HUDEP-2 (cell line): ENCODE results near the gene A1CF.
"Not testable (repeated sequence)": the region's sequence is repeated elsewhere in the genome, so short reads cannot be mapped to it uniquely, and the experiment has no call there.

Experiments used
- DNase-seq, 76 experiments: peaks; one replicate each; lab custom pipeline; 2025; ENCODE audit not compliant: unreplicated experiment in 76 of 76; lab: John Stamatoyannopoulos, UW

The A1CF gene

GRCh38 chr10:50885097-50885859 lies at the start of gene A1CF:
A1CF (minus strand) TSS chr10:50885627; CDS start chr10:50859940, 25,687 bp downstream.
- DNase-seq: no peak

GRCh38 chr10:50931948-50932431 lies 46.6 kb upstream of the A1CF start:
- DNase-seq: no peak

DNA sequence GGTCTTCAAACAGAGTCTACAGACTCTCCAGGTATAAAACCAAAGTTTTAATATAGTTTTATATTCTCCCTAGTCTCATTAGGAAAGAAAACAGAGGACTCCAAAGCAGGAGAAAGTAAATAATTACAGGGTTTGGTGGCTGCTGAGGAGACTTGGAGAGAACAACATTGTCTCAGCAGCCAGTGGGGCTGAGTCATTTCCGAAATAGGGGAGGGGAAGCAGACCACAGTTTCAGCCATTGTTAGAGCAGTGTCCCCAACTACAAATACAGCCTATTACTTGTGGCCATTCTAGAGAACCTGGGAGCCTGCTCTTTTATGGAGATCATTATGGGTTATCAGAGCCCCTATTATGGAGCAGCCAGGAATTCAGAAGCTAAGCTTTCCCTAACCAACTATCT lies 44.2 kb upstream of the A1CF start:
- DNase-seq: no peak

- no peak for DNase-seq
Measured at GRCh38 chr10:50928190-50928552, 42.7 kb upstream of the A1CF start.

DNA sequence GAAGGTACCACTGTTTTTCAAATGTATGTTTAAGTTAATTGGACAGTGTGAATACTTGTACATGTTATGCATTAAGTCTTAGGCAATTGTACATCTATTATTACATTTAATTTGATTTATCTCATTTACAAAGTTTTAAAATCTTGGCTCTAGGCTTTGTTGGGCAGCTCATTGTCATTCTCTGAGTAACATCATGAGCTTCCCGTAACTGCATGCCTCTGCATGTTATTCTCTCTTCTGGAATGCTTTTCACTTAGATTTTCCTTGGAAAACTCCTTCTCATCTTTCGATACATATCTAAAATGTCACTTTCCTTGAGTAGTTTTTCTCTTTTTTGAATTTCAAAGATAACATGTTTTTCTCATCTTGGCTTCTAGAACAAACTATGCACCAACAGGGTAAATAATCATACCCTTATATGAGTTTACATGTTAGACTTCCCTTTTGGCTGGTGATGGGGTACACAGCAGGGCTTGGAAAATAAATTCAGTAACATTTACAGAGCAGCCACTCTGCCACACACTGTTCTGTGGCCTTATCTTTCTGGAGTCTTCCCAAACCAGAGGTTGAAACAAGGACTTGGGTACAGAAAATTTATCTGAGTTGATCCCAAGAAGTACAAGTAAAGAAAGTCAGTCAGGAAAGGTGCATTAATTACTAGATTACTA lies 42.2 kb upstream of the A1CF start:
- DNase-seq: no peak

DNA sequence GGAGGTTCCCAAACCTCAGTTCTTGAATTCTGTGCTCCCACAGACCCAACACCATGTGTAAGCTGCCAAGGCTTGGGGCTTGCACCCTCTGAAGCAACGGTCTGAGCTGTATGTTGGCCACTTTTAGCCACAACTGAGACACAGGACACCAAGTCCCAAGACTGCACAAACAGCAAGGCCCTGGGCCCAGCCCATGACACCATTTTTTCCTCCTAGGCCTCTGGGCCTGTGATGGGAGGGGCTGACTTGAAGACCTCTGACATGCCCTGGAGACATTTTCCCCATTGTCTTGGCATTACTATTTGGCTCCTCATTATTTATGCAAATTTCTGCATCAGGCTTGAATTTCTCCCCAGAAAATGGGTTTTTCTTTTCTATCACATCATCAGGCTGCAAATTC lies 38.0 kb upstream of the A1CF start:
- not testable (repeated sequence) for DNase-seq

GRCh38 chr10:50919010-50919409 lies 33.6 kb upstream of the A1CF start:
- no peak for DNase-seq

DNA sequence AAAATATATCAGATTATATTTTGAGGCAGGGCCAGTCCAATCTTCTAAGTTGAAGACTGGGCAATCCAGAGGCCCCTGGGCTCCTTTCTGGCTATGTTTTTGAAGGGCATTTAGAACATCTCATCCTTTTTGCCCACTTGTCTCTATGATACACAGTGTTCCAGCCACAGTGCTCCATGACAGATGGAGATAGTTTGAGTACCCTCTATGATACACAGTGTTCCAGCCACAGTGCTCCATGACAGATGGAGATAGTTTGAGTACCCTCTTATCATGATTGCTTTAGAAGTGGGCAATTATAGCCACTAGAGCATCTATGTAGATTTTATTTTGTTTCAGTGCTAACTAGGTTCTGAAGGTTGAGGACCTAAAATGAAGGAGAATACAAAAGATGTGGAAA lies 33.1 kb upstream of the A1CF start:
- no peak for DNase-seq

DNA sequence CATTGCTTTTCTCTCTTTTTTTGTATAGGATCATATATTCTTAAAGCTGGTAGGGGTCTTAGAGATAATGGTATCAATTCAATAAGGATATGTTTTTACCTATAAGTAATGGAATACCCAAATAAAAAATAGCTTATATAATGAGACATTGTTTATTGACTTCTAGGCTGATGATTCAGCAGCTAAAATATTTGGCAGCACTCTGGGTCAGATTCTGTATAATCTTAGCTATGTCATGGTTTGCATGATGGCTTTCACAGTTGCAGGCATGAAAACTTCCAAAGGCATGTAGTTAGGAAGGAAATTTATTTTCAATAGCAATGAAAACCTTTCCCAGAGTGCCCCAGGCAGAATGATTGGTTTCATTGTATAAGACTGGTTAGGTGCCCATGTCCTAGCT lies 32.1 kb upstream of the A1CF start:
- DNase-seq: no peak

DNA sequence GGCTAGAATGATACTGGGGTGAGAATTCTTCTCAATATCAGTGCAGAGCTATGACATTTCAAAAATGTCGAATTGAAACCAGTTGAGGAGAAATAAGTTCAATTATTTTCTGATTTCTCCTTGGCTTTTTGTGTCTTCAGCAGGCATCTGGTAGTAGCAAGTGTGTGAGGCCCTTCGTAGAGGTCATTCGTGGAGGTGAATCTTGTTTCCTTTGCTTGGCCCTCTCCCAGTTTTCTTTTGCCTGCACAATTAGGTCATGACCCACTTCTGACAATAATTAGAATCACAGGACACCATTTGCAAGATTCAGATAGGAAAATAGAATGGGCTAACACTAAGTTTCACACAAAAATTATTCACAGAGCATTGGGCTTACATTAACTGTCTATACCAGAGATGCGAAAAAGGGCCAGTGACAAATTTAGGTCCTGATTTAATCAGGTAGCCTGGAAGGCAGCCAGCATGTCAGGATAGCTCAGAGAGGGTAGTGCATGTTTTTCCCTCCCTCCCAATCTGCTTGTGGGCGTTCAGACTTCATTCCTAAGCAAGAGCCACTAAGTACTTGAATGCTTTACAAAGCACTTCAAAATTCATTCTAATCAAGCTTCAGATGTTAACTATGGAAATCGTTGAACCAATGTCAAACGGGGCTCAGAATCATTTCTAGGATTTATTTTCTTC lies 24.0 kb upstream of the A1CF start:
- DNase-seq: no peak

DNA sequence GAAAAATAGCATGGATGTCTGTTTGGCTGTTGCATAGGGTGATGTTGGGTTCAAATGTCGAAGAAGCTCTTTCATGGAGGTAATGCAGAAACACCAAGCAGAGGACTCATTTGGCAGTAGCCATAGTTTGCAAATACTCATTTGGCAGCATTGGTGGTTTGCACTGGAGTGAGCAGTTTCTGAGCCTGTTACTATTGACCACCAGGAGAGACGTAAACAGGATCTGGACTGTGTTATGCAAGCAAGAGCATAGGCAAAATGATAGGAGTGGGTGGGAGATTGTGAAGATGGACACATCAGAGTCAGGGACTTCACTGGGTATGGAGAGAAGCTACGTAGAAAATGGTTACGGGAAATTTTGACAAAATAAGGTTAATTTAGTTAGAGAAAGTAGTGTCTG lies 22.9 kb upstream of the A1CF start:
- DNase-seq: no peak

- not testable (repeated sequence) for DNase-seq
Measured at GRCh38 chr10:50905797-50906196, 20.4 kb upstream of the A1CF start.

DNA sequence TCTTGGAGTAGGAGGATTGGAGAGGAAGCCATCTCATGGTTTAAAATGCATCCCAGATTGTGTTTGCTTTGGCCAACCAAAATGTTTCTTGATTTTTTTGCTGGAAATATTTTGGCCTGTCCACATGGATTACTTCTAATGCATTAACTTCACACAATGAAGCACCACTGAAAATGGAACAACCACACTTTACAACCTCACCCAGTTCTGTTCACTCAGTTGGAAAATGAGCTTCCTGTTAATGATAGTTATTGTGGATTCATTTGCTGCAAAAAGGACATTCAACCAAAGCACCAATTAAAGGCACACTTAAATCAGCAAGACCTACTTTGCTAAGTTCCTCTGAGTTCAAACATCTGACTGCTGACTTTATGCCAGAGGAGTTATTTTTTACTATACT lies 11.3 kb upstream of the A1CF start:
- no peak for DNase-seq

- DNase-seq: no peak
Measured at GRCh38 chr10:50894312-50894711, 8.9 kb upstream of the A1CF start.

DNA sequence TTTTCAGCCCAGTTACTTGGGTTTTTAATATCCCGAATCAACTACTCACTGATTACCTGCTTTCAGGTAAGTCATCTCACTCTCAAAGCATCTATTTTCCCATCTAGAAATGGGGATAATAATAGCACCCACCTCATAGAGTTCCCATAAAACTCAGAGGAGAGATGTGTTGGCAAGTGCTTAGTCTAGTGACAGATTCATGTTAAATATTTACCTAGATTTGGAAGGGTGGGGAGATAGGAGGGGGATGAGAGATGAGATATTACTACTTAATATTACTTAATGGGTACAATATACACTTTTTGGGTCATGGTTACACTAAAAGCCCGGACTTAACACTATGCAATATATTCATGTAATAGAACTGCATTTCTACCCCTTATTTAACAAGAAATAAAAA lies 7.0 kb upstream of the A1CF start:
- no peak for DNase-seq

GRCh38 chr10:50884302-50884701 lies 1.1 kb downstream of the A1CF start:
- no peak for DNase-seq

GRCh38 chr10:50883629-50884028 lies 1.8 kb downstream of the A1CF start:
- no peak for DNase-seq

DNA sequence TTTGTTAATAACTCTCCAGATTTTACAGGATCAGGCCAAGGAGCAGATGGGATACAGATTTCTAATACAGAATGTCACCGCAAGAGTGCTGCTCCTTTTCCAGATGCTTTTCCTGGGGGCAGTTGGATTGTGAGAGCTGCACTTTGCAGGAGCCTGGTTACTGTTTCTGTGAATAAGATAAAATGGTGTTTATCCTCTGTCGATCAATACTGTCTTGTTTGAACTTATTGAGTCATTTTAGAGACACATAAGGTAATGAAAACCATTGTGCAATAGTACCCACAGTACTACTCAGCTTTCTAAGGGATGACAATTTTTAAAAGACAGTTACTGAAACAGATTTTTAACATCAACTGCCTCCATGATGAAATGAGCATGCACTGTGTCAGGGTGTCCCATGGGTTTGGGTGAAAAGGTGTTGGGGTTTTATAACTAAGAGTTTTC lies 2.9 kb downstream of the A1CF start:
- no peak for DNase-seq

DNA sequence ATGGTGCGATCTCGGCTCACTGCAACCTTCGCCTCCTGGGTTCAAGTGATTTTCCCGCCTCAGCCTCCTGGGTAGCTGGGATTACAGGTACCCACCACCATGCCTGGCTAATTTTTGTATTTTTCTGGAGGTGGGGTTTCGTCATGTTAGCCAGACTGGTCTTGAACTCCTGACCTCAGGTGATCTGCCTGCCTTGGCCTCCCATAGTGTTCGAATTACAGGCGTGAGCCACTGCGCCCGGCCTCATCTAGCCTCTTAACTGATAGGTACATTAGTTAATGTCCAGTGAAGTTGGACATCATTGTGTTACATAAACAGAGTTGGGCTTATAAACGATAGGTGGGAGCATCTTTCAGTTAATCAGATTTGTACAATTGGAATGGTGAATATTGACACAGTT lies 4.4 kb downstream of the A1CF start:
- not testable (repeated sequence) for DNase-seq

- no peak for DNase-seq
Measured at GRCh38 chr10:50876429-50876828, 9.0 kb downstream of the A1CF start.

GRCh38 chr10:50874723-50875122 lies 10.7 kb downstream of the A1CF start:
- no peak for DNase-seq

GRCh38 chr10:50866317-50866716 lies 19.1 kb downstream of the A1CF start:
- no peak for DNase-seq
